ENCODE results near the gene TMPRSS4.

DNA sequence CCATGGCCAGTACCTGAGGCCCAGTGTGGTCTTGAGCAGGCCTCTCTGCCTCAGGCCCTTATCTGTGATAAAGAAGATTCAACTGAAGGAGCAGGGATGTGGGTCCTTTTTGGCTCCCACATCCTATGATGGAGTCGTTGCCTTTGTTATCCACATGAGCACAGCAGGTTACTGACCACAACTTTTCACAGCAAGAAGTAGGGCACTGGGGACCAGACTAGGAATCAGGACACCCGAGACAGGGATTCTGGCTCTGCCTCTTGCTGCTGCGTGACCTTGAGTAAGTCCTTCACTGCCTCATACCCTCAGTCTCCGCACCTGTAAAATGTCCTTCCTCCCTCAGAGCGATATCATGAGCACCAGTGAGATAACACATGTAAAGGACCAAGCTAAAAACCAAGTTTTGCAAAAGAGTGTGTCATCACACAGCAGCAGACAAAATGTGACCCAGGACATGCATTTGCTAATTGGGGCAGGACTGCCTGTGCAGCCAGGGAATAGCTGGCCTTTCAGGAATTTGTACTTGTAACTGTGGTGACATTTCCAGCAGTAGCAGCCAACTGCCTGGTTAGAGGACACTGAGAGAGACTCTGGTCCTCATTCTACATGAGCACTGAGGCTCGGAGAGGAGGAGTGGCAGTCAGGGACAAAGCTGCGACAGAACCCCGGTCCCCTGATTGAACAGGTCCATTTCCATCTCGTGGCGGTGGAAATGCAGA is 23.1 kb downstream of the TMPRSS4 start:
- TF ChIP-seq, protein P1, sequence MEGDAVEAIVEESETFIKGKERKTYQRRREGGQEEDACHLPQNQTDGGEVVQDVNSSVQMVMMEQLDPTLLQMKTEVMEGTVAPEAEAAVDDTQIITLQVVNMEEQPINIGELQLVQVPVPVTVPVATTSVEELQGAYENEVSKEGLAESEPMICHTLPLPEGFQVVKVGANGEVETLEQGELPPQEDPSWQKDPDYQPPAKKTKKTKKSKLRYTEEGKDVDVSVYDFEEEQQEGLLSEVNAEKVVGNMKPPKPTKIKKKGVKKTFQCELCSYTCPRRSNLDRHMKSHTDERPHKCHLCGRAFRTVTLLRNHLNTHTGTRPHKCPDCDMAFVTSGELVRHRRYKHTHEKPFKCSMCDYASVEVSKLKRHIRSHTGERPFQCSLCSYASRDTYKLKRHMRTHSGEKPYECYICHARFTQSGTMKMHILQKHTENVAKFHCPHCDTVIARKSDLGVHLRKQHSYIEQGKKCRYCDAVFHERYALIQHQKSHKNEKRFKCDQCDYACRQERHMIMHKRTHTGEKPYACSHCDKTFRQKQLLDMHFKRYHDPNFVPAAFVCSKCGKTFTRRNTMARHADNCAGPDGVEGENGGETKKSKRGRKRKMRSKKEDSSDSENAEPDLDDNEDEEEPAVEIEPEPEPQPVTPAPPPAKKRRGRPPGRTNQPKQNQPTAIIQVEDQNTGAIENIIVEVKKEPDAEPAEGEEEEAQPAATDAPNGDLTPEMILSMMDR (IDR thresholded peaks at IDR 0.05), result no peak
- no peak for TF ChIP-seq POLR2A (IDR thresholded peaks at IDR 0.05)

All from body of pancreas (tissue), 4 donors.